K562 (cell line): ENCODE measurements around the gene RGL2. TPM values are rescaled to one million over a fixed set of nuclear protein-coding genes. Genes with fewer than 3 reads are reported as not detected.

Experiments used
- ATAC-seq: fragments of 200-7000 bp; cut with Tn5 transposase; 3 replicates; pipeline ENCODE4 v1.9.1; 2020; ENCODE audit warnings: moderate library complexity
- BruUV-seq: library from RNA; stranded (reverse); fragments of 400-500 nt; replicated peaks from 2 replicates; lab custom pipeline; 2021; lab: Mats Ljungman, UMichigan
- CTCF ChIA-PET: fragments of 300-600 bp; formaldehyde crosslinking; extraction: SDS; loops from one replicate; lab custom pipeline; 2021; ENCODE audit warnings: low intra/inter-chr PET ratio; lab: Yijun Ruan, JAX
- POLR2A ChIA-PET: fragments of 300-600, 350-650 bp; sonication (Branson Sonifier 250); formaldehyde crosslinking; extraction: SDS; loops from one replicate; lab custom pipeline; 2021; ENCODE audit warnings: antibody characterized with exemption, inconsistent platforms; lab: Yijun Ruan, JAX
- DNase-seq, 4 experiments: peaks; one replicate each; pipeline versions ENCODE4 v3.0.0 to v3.0.0-alpha.2; 2011 to 2018; ENCODE audit warnings: low spot score in 3 of 4, mixed read lengths in 3 of 4; ENCODE audit errors: extremely low read depth in 1 of 4
- FAIRE-seq: peaks from 2 replicates; lab custom pipeline; 2011; peaks lifted over from hg19 to GRCh38; lab: Jason Lieb, UNC
- H2AFZ ChIP-seq: 2 replicates; pipeline ENCODE4 v1.6.0; 2011; ENCODE audit warnings: low read depth, low read length, control low read depth, inconsistent platforms
- H3K27ac ChIP-seq: fragments of 200-600 bp; 3 replicates; pipeline ENCODE4 v1.8.0; 2011; ENCODE audit warnings: low read depth, mild to moderate bottlenecking, control low read depth, inconsistent platforms, low read length, moderate library complexity, mixed read lengths; ENCODE audit errors: extremely low read depth
- H3K27me3 ChIP-seq, 2 experiments: fragments of 300-600 bp in 1 of 2; 2 replicates in 1 of 2; 3 replicates in 1 of 2; pipeline versions ENCODE4 v1.6.0 to v1.8.0; 2011; ENCODE audit warnings: inconsistent platforms in 2 of 2, low read length in 2 of 2, mild to moderate bottlenecking in 1 of 2, mixed read lengths in 1 of 2, moderate library complexity in 1 of 2; ENCODE audit not compliant: control insufficient read depth in 2 of 2, insufficient read depth in 2 of 2
- H3K36me3 ChIP-seq: fragments of 300-600 bp; 3 replicates; pipeline ENCODE4 v1.8.0; 2011; ENCODE audit warnings: mild to moderate bottlenecking, low read length, inconsistent platforms; ENCODE audit not compliant: control insufficient read depth, insufficient read depth
- H3K4me1 ChIP-seq, 2 experiments: fragments of 200-600 bp in 1 of 2; replicated peaks in 1 of 2; 2 replicates in 1 of 2; 3 replicates in 1 of 2; pipeline versions ENCODE4 v1.5.1 to v1.8.0; 2011; ENCODE audit warnings: inconsistent platforms in 2 of 2, low read length in 2 of 2, mild to moderate bottlenecking in 1 of 2, mixed read lengths in 1 of 2, moderate library complexity in 1 of 2; ENCODE audit not compliant: control insufficient read depth in 2 of 2, insufficient read depth in 2 of 2
- H3K4me2 ChIP-seq: 2 replicates; pipeline ENCODE4 v1.6.1; 2011; ENCODE audit warnings: low read length, control low read depth, inconsistent platforms, mixed read lengths; ENCODE audit not compliant: insufficient read depth
- H3K4me3 ChIP-seq: fragments of 200-600 bp; sonication (generic), shearing (Covaris generic); 2 replicates; pipeline ENCODE4 v1.5.1; 2016; ENCODE audit warnings: control low read depth, inconsistent platforms
- H3K79me2 ChIP-seq: fragments of 200-600 bp; 3 replicates; pipeline ENCODE4 v1.8.0; 2011; ENCODE audit warnings: low read length, inconsistent platforms; ENCODE audit not compliant: control insufficient read depth, insufficient read depth
- H3K9ac ChIP-seq, 2 experiments: 2 replicates each; pipeline versions ENCODE4 v1.6.0 to v1.6.1; 2011; ENCODE audit warnings: low read depth in 2 of 2, low read length in 2 of 2, control low read depth in 1 of 2, inconsistent platforms in 1 of 2, mild to moderate bottlenecking in 1 of 2, mixed read lengths in 1 of 2; ENCODE audit not compliant: insufficient read depth in 1 of 2
- H3K9me1 ChIP-seq: one replicate; pipeline ENCODE4 v1.6.0; 2011; ENCODE audit warnings: inconsistent platforms, mild to moderate bottlenecking, low read length, moderate library complexity; ENCODE audit not compliant: control insufficient read depth, insufficient read depth
- H3K9me3 ChIP-seq: replicated peaks from 2 replicates; pipeline ENCODE4 v1.5.1; 2011; ENCODE audit warnings: low read depth, low read length, inconsistent platforms; ENCODE audit not compliant: control insufficient read depth, insufficient read depth
- H4K20me1 ChIP-seq: replicated peaks from 2 replicates; pipeline ENCODE4 v1.6.1; 2011; ENCODE audit warnings: low read length, inconsistent platforms, mixed read lengths; ENCODE audit not compliant: control insufficient read depth, insufficient read depth
- ARID2 ChIP-seq: fragments of 450-650 bp; IDR thresholded peaks from 2 replicates; pipeline ENCODE4 v1.6.1; 2017; ENCODE audit warnings: antibody characterized with exemption, mild to moderate bottlenecking
- ARID3A ChIP-seq: IDR thresholded peaks from 2 replicates; pipeline ENCODE4 v1.6.1; 2012; ENCODE audit warnings: low read depth, low read length, improper control_type of control experiment, borderline replicate concordance
- C11orf30 ChIP-seq: fragments of 450-650 bp; IDR thresholded peaks from 2 replicates; pipeline ENCODE4 v1.6.1; 2016; ENCODE audit warnings: low read depth, mild to moderate bottlenecking
- CC2D1A ChIP-seq: fragments of 450-650 bp; IDR thresholded peaks from 2 replicates; pipeline ENCODE4 v1.6.1; 2017; ENCODE audit warnings: mild to moderate bottlenecking
- CHD1 ChIP-seq: fragments of 200-600 bp; sonication (generic); IDR thresholded peaks from one replicate; pipeline ENCODE4 v1.6.1; 2012; ENCODE audit warnings: mild to moderate bottlenecking, moderate library complexity, low read length, inconsistent platforms
- CTCF ChIP-seq, 3 experiments: IDR thresholded peaks in 2 of 3; conservative IDR thresholded peaks in 1 of 3; 2 replicates each; pipeline ENCODE4 v1.5.1; 2011 to 2012; ENCODE audit warnings: low read length in 3 of 3, mild to moderate bottlenecking in 3 of 3, control low read depth in 2 of 3, improper control_type of control experiment in 1 of 3, inconsistent platforms in 1 of 3, low read depth in 1 of 3, mixed read lengths in 1 of 3, moderate library complexity in 1 of 3; ENCODE audit not compliant: insufficient read depth in 2 of 3
- FOXJ3 ChIP-seq: sonication (generic); formaldehyde crosslinking; IDR thresholded peaks from 2 replicates; pipeline ENCODE4 v1.4.0; 2020; ENCODE audit warnings: mild to moderate bottlenecking, missing genetic modification reagents
- GABPB2 ChIP-seq: fragments of 250-450 bp; sonication (Bioruptor Pico); conservative IDR thresholded peaks from 2 replicates; pipeline ENCODE4 v1.5.1; 2021; ENCODE audit warnings: mild to moderate bottlenecking
- HDGF ChIP-seq: fragments of 450-650 bp; IDR thresholded peaks from 2 replicates; pipeline ENCODE4 v1.6.1; 2016
- HLTF ChIP-seq: fragments of 450-650 bp; IDR thresholded peaks from 2 replicates; pipeline ENCODE4 v1.6.1; 2016
- JUND ChIP-seq, 2 experiments: IDR thresholded peaks; 2 replicates in 1 of 2; 3 replicates in 1 of 2; pipeline ENCODE4 v1.6.1; 2011; ENCODE audit warnings: borderline replicate concordance in 2 of 2, low read depth in 2 of 2, low read length in 2 of 2, improper control_type of control experiment in 1 of 2, missing biosample characterization in 1 of 2, missing genetic modification characterization in 1 of 2, missing genetic modification reagents in 1 of 2
- LARP7 ChIP-seq: fragments of 450-650 bp; IDR thresholded peaks from 2 replicates; pipeline ENCODE4 v1.6.1; 2016
- NR4A1 ChIP-seq, 2 experiments: fragments of 250-450 bp in 1 of 2; fragments of 450-650 bp in 1 of 2; sonication (Bioruptor Pico) in 1 of 2; IDR thresholded peaks; 2 replicates each; pipeline versions ENCODE4 v1.4.0 to v1.6.1; 2016 to 2020; ENCODE audit warnings: mild to moderate bottlenecking in 2 of 2, missing compliant biosample characterization in 1 of 2, missing genetic modification characterization in 1 of 2, moderate library complexity in 1 of 2
- NRF1 ChIP-seq, 2 experiments: fragments of 450-650 bp; IDR thresholded peaks in 1 of 2; conservative IDR thresholded peaks in 1 of 2; 2 replicates each; pipeline ENCODE4 v1.6.1; 2014; ENCODE audit warnings: mild to moderate bottlenecking in 2 of 2
- SAP30 ChIP-seq: fragments of 200-600 bp; sonication (generic); IDR thresholded peaks from 2 replicates; pipeline ENCODE4 v1.6.1; 2012; ENCODE audit warnings: borderline replicate concordance, low read depth, mild to moderate bottlenecking, moderate library complexity, low read length, control low read depth, inconsistent platforms; ENCODE audit not compliant: insufficient read depth, poor library complexity, severe bottlenecking
- SMARCE1 ChIP-seq: fragments of 450-650 bp; IDR thresholded peaks from 2 replicates; pipeline ENCODE4 v1.7.1; 2016; ENCODE audit warnings: mild to moderate bottlenecking
- ZNF224 ChIP-seq: sonication (generic); formaldehyde crosslinking; IDR thresholded peaks from 2 replicates; pipeline ENCODE4 v1.8.0; 2022; ENCODE audit warnings: mild to moderate bottlenecking, missing genetic modification reagents
- ZNF764 ChIP-seq: fragments of 250-450 bp; sonication (Bioruptor Pico); IDR thresholded peaks from 2 replicates; pipeline ENCODE4 v1.4.0; 2020; ENCODE audit warnings: low read depth, mild to moderate bottlenecking, moderate library complexity
- ZNF780A ChIP-seq: fragments of 250-450 bp; sonication (Bioruptor Pico); IDR thresholded peaks from 2 replicates; pipeline ENCODE4 v1.5.0; 2021; ENCODE audit warnings: mild to moderate bottlenecking
- WGBS: fragments of 100-300 bp; shearing (Covaris generic); methylation state at CpG from one replicate; pipeline ENCODE4 v1.1.6; 2016; ENCODE audit warnings: low coverage, mixed read lengths; ENCODE audit not compliant: insufficient coverage; ENCODE audit errors: missing lambda C conversion rate; 5-methylcytosine and 5-hydroxymethylcytosine counted together
- in situ Hi-C: fragments of 300-500 bp; cut with MboI; formaldehyde crosslinking; loops from 4 replicates; pipeline ENCODE4 v1.15.0; 2018; ENCODE audit warnings: inconsistent platforms, mixed read lengths
- intact Hi-C: fragments of 100-400 bp; cut with micrococcal nuclease; formaldehyde crosslinking; loops from 2 replicates; pipeline ENCODE4 v1.14.2; 2022
- polyA plus RNA-seq, 8 experiments: library from polyadenylated mRNA; depleted of rRNA in 4 of 8; stranded (reverse) in 5 of 8; unstranded in 3 of 8; fragments of >200 nt; fragmentation: Nextera tagmentation in 2 of 8; fragmentation: Illumina TruSeq in 1 of 8; extraction: Ambion mirVana in 2 of 8; extraction: Trizol in 1 of 8; gene quantifications; 2 replicates each; pipeline versions ENCODE4 v1.2.1 to v1.2.3, GENCODE V29; 2011 to 2014; ENCODE audit warnings: inconsistent platforms in 1 of 8, missing spikeins in 1 of 8
- total RNA-seq, 7 experiments: library from RNA; depleted of rRNA in 6 of 7; stranded (reverse); fragments of >200 nt in 6 of 7; fragmentation: Illumina TruSeq in 2 of 7; extraction: Trizol in 2 of 7; gene quantifications; 2 replicates each; pipeline versions ENCODE4 v1.2.1 to v1.2.3, GENCODE V29; 2011 to 2021; ENCODE audit warnings: low replicate concordance in 1 of 7

The RGL2 gene
- total and polyA plus RNA-seq, 9 of the 15 experiments (the other 6 are each of a cell fraction or from before 2014, with no cell fraction given) = 1.8 to 57.1 (median 19.5) TPM

GRCh38 chr6:33251395-33252012 is 47.2 kb downstream of the RGL2 start:
- Histone ChIP-seq H3K9me1 (peaks cover 4% of the 10 kb centered on the region), H3K79me2 (no peaks in the 10 kb centered on the region), H2AFZ (no peak overlapping the region), H3K27me3 (peaks cover 0 to under 1% of the 10 kb centered on the region in 2 experiments; a peak in 1 of 5 replicates), H3K4me2 (no peak overlapping the region), H3K4me1 (peaks cover 22 to 31% of the 10 kb centered on the region in 2 experiments), H3K36me3 (peaks cover 23% of the 10 kb centered on the region), H3K4me3 (no peak overlapping the region), H3K27ac (no peak overlapping the region), H3K9me3 (no peaks in the 10 kb centered on the region), H3K9ac (peak overlapping the region in 1 of 2 experiments; percentile 53; a peak in 1 of 4 replicates), H4K20me1 (no peaks in the 10 kb centered on the region)
- in situ Hi-C loops = no loop called here
- intact Hi-C loops = no loop called here
- WGBS = 37% methylated on average over 6 of the region's 6 CpGs
- FAIRE-seq = no peak
- DNase-seq = no peak
- BruUV-seq = no TSS peak
- ATAC-seq = no peak
- ChIA-PET CTCF (interaction anchor here (0.6 kb wide), 1 partner anchor 92 kb away, joined by 3 read pairs; no protein-coding TSS in a partner anchor), POLR2A (interaction anchor here (0.7 to 4.6 kb wide), 5 partner anchors 11 to 280 kb away, joined by 3 to 47 read pairs (median 5); partner anchors contain the start of genes RPS18 and VPS52)
- TF ChIP-seq GABPB2 (no peak), HDGF (0 out of 2 replicates have a peak, but pooled peaks have one; percentile 22), CC2D1A (0 out of 2 replicates have a peak, but pooled peaks have one; percentile 11), ARID2 (0 out of 2 replicates have a peak, but pooled peaks have one; percentile 12), ZNF780A (CRISPR knock-in tag) (no peak), LARP7 (0 out of 2 replicates have a peak, but pooled peaks have one; percentile 18), ARID3A (no peak), SAP30 (no peak), HLTF (0 out of 2 replicates have a peak, but pooled peaks have one; percentile 26), ZNF764 (CRISPR knock-in tag) (no peak), CHD1 (no peak), SMARCE1 (peak; percentile 37; the same call in 1 of the 2 replicates), ZNF224 (CRISPR knock-in tag) (no peak), JUND (IDR thresholded peaks at IDR 0.05; ENCODE audit: borderline replicate concordance, low read depth, low read length) (peak; percentile 60; the same call in 1 of the 2 replicates), JUND (tag; IDR thresholded peaks at IDR 0.05; ENCODE audit: borderline replicate concordance, low read depth, low read length) (peak; percentile 76; the same call in 1 of the 3 replicates), C11orf30 (no peak), FOXJ3 (CRISPR knock-in tag) (no peak), NRF1 (conservative IDR thresholded peaks at IDR 0.05 in 1 of 2, IDR thresholded peaks at IDR 0.05 in 1 of 2) (no peak), CTCF (IDR thresholded peaks at IDR 0.05 in 2 of 3, conservative IDR thresholded peaks at IDR 0.05 in 1 of 3; ENCODE audit: insufficient read depth in 2 of 3, low read depth in 1 of 3, low read length in 3 of 3) (peak; percentile 15 to 39 (median 23); a peak in 2 of 6 replicates), NR4A1 (CRISPR knock-in tag; IDR thresholded peaks at IDR 0.05) (no peak), NR4A1 (tag; IDR thresholded peaks at IDR 0.05) (0 out of 2 replicates have a peak, but pooled peaks have one; percentile 19)
